GM18873 (cell line): ENCODE results near the gene CAPN13.

Experiments used
- ATAC-seq: cut with Tn5 transposase; IDR thresholded peaks from one replicate; pipeline ENCODE4 v1.9.1; 2021; ENCODE audit warnings: mild to moderate bottlenecking, moderate library complexity, moderate number of reproducible peaks; ENCODE audit not compliant: unreplicated experiment, low FRiP score

CAPN13 gene

GRCh38 chr2:30765191-30765590 lies 42.1 kb downstream of the CAPN13 start:
- no peak for ATAC-seq

GRCh38 chr2:30764021-30764800 lies 43.0 kb downstream of the CAPN13 start:
- ATAC-seq = no peak

- no peak for ATAC-seq
Measured at GRCh38 chr2:30763151-30763660, 44.0 kb downstream of the CAPN13 start.

GRCh38 chr2:30761226-30761625 lies 46.0 kb downstream of the CAPN13 start:
- ATAC-seq = no peak

GRCh38 chr2:30759481-30759880 lies 47.8 kb downstream of the CAPN13 start:
- no peak for ATAC-seq

GRCh38 chr2:30758191-30758651 lies 49.0 kb downstream of the CAPN13 start:
- ATAC-seq = no peak

GRCh38 chr2:30757749-30758148 lies 49.5 kb downstream of the CAPN13 start:
- no peak for ATAC-seq

- no peak for ATAC-seq
Measured at GRCh38 chr2:30756971-30757370, 50.3 kb downstream of the CAPN13 start.

GRCh38 chr2:30756051-30756719 lies 51.1 kb downstream of the CAPN13 start:
- ATAC-seq = no peak

- ATAC-seq = no peak
Measured at GRCh38 chr2:30753630-30754029, 53.6 kb downstream of the CAPN13 start.

- ATAC-seq = no peak
Measured at GRCh38 chr2:30752811-30753210, 54.4 kb downstream of the CAPN13 start.

GRCh38 chr2:30747206-30747605 lies 60.0 kb downstream of the CAPN13 start:
- no peak for ATAC-seq

- no peak for ATAC-seq
Measured at GRCh38 chr2:30744823-30745222, 62.4 kb downstream of the CAPN13 start.

- no peak for ATAC-seq
Measured at GRCh38 chr2:30741576-30741975, 65.7 kb downstream of the CAPN13 start.

GRCh38 chr2:30738141-30738911 lies 68.9 kb downstream of the CAPN13 start:
- no peak for ATAC-seq

- no peak for ATAC-seq
Measured at GRCh38 chr2:30737326-30737610, 70.0 kb downstream of the CAPN13 start.

GRCh38 chr2:30736461-30737325 lies 70.6 kb downstream of the CAPN13 start:
- no peak for ATAC-seq

GRCh38 chr2:30733876-30734520 lies 73.2 kb downstream of the CAPN13 start:
- no peak for ATAC-seq

- no peak for ATAC-seq
Measured at GRCh38 chr2:30732876-30733275, 74.4 kb downstream of the CAPN13 start.

GRCh38 chr2:30732376-30732775 lies 74.9 kb downstream of the CAPN13 start:
- no peak for ATAC-seq
